HFFc6 (cell line): ENCODE results near the gene BPIFB2. TPM values are rescaled to one million over a fixed set of nuclear protein-coding genes. Genes with fewer than 3 reads are reported as not detected.

Source experiments
- DNase-seq: peaks from one replicate; pipeline ENCODE4 v3.0.0-alpha.2; 2018
- H3K27ac Mint-ChIP-seq: 2 replicates; pipeline ENCODE4 v1.8.0; 2020; ENCODE audit warnings: mild to moderate bottlenecking, mixed read lengths
- H3K27me3 Mint-ChIP-seq: 2 replicates; pipeline ENCODE4 v1.8.0; 2021; ENCODE audit warnings: mild to moderate bottlenecking, moderate library complexity, mixed read lengths; ENCODE audit not compliant: insufficient read depth
- H3K36me3 Mint-ChIP-seq: 2 replicates; pipeline ENCODE4 v1.8.0; 2021; ENCODE audit warnings: low read depth, mixed read lengths
- H3K4me1 Mint-ChIP-seq: 2 replicates; pipeline ENCODE4 v1.8.0; 2020; ENCODE audit warnings: low read depth, mixed read lengths
- H3K4me3 Mint-ChIP-seq: 2 replicates; pipeline ENCODE4 v1.8.0; 2020; ENCODE audit warnings: mild to moderate bottlenecking, moderate library complexity, mixed read lengths
- H3K9me3 Mint-ChIP-seq: 2 replicates; pipeline ENCODE4 v1.8.0; 2020; ENCODE audit warnings: mild to moderate bottlenecking, mixed read lengths
- long read RNA-seq: library from polyadenylated mRNA; unstranded; transcript quantifications from one replicate; pipeline ENCODE4 v2.0.0, GENCODE V29; 2019
- total RNA-seq, 6 experiments: library from RNA; stranded (reverse); fragmentation: NEBNext Ultra II Directional; extraction: Animal tissue kit (Norgen Biotek cat#: 25700); gene quantifications; 2 replicates in 1 of 6; 3 replicates in 5 of 6; pipeline ENCODE4 v1.2.3, GENCODE V29; 2021
- TF ChIP-seq, protein P1 (sequence below): fragments of 200-600 bp; sonication (generic); IDR thresholded peaks from 2 replicates; pipeline ENCODE4 v1.5.0; 2021; ENCODE audit warnings: antibody characterized with exemption, mild to moderate bottlenecking

The BPIFB2 gene, protein sequence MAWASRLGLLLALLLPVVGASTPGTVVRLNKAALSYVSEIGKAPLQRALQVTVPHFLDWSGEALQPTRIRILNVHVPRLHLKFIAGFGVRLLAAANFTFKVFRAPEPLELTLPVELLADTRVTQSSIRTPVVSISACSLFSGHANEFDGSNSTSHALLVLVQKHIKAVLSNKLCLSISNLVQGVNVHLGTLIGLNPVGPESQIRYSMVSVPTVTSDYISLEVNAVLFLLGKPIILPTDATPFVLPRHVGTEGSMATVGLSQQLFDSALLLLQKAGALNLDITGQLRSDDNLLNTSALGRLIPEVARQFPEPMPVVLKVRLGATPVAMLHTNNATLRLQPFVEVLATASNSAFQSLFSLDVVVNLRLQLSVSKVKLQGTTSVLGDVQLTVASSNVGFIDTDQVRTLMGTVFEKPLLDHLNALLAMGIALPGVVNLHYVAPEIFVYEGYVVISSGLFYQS
- total RNA-seq, result not detected
- long read RNA-seq, result 0 reads

DNA sequence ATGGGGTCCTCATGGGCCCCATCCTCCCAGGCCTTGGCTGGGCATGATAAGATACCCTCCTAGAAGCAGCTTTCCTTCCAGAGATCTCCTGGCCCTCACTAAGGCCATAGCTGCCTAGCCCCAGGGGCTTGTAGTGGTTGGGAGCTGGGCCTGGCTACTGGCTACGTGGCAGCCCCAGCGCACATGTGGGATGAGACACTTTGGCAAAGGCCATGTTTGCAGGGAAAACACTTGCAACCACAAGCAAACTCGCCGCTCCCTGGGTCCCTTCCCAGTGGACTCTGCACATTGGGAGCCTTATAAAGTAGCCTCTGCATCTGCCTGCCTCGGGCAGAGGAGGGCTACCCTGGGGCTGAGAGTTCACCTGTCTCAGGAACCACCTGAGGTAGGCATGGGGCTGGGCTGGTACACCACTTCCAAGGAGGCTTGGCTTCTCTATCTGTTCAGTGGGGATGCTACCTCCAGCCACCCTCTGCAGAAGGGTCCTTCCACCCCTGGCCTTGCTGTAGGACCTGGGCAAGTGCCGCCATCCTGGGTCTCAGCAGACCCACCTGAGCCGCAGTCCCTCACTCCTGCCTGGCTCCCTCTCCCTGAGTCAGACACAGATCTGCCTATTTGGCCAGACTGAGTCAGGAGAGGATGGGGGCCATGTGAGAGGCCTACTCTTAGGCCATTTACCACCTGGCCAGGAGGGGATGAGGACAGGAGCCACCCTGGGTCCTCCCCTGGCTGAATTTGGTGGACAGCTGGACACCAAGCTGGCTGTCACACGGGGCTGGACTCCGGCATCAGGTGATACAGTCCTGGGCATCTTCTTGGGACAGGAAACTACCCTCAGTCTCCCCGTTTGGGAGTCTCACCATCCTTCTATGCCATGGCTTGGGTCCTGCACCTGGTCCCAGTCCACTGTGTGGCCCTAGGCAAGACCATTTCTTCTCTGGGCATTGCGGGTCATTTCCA, at the start of gene BPIFB2:
Gene BPIFB2 (plus strand): TSS at position 329 of the 960 bp plus-strand sequence. CDS start 871 bp downstream, outside the sequence.
- TF ChIP-seq, protein P1, sequence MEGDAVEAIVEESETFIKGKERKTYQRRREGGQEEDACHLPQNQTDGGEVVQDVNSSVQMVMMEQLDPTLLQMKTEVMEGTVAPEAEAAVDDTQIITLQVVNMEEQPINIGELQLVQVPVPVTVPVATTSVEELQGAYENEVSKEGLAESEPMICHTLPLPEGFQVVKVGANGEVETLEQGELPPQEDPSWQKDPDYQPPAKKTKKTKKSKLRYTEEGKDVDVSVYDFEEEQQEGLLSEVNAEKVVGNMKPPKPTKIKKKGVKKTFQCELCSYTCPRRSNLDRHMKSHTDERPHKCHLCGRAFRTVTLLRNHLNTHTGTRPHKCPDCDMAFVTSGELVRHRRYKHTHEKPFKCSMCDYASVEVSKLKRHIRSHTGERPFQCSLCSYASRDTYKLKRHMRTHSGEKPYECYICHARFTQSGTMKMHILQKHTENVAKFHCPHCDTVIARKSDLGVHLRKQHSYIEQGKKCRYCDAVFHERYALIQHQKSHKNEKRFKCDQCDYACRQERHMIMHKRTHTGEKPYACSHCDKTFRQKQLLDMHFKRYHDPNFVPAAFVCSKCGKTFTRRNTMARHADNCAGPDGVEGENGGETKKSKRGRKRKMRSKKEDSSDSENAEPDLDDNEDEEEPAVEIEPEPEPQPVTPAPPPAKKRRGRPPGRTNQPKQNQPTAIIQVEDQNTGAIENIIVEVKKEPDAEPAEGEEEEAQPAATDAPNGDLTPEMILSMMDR, result no peak
- peaks cover 6% of the 10 kb centered on the region for H3K9me3 Mint-ChIP-seq
- H3K4me3 Mint-ChIP-seq, result no peak within 1 kb of the TSS
- 0 out of 2 replicates have a peak, but pooled peaks cover 4% of the 10 kb centered on the region for H3K36me3 Mint-ChIP-seq
- H3K4me1 Mint-ChIP-seq, result no peaks in the 10 kb centered on the region
- no peak for DNase-seq
- H3K27me3 Mint-ChIP-seq, result peaks cover 23% of the 10 kb centered on the region
- no peak within 1 kb of the TSS for H3K27ac Mint-ChIP-seq

DNA sequence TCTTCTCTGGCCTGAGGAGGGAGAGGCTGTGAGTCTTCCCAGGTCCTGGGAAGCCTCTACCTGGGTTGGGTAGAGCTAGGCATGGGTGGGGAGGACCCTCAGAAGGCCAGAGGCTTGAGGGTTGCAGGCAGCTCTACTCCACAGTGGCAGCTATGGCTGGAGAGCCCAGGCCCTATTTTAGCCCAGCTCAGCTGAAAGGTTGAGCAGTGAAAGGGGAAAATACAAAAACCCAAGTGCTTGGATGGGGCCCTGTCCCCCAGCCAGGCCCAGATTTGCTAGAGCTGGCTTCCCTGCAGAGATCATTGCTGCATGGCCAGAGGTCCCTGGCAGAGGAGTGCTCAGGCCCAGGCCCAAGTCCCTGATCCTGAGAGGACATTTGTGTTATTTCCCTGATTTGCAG, 48.9 kb upstream of the BPIFB2 start:
- H3K4me3 Mint-ChIP-seq, result no peak overlapping the region
- no peak overlapping the region for H3K27ac Mint-ChIP-seq
- peaks cover 22% of the 10 kb centered on the region for H3K9me3 Mint-ChIP-seq
- H3K4me1 Mint-ChIP-seq, result no peaks in the 10 kb centered on the region
- TF ChIP-seq, protein P1, result no peak
- DNase-seq, result no peak
- peaks cover 5% of the 10 kb centered on the region; the same call in 1 of the 2 replicates for H3K36me3 Mint-ChIP-seq
- peaks cover 43% of the 10 kb centered on the region for H3K27me3 Mint-ChIP-seq

DNA sequence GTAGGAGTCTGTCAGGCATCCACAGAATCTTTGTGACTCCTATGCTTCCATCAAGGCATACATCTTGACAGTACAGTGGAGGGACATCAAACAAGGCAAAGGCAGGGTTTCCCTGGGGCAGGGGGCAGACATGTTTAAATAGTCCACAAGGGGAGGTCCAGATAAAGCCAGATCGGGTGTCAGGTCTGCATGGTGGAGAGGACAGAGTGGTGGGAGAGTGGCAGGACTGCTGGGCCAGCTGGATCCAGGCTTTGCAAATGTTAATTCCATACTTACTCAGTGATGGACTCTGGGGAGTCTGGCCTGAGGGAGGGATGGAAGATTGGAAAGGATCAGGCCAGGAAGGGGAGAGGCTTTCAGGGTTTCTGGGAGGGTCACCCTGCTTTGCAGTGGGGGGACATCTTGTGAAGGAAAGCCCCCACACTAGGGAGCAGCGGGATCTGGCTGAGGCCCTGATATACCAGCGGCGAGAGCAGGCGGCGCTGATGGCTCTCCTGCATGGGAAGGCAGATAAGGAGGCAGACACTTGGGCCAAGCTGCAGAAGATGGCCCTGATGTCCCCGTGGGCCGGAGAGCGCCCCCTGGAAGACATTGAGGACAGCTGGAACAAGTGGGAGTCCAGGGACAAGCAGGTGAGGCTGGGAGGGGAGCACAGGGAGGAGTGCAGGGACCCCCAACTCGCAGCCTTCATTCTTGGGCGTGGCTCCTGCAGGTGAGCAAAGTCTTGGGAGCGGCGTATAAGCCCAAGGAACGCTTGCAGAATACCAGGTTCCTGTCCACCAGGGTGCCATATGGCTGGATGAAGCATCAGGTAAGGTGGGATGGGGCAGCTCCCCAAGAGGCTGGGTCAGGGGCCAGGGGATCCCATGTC, 47.9 kb upstream of the BPIFB2 start:
- H3K36me3 Mint-ChIP-seq, result peaks cover 5% of the 10 kb centered on the region; the same call in 1 of the 2 replicates
- H3K27me3 Mint-ChIP-seq, result peaks cover 50% of the 10 kb centered on the region
- H3K4me3 Mint-ChIP-seq, result no peak overlapping the region
- no peaks in the 10 kb centered on the region for H3K4me1 Mint-ChIP-seq
- H3K27ac Mint-ChIP-seq, result no peak overlapping the region
- DNase-seq, result no peak
- TF ChIP-seq, protein P1, result peak; percentile 17; the same call in 1 of the 2 replicates
- H3K9me3 Mint-ChIP-seq, result peaks cover 16% of the 10 kb centered on the region

DNA sequence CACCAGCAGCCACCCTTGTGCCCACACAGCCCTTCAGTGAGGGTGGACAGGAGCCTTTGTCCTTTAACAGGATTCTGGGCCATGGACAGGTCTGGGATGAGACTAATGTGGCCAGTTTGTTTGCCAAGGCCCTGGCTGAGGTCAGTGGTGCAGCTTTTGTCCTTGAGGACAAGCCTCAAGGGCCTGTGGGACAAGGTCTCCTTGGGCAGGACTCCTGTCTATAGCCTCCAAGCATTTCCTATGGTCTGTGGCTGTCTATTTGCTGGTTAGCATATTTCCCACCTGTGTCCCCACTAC, 47.3 kb upstream of the BPIFB2 start:
- no peak overlapping the region for H3K4me3 Mint-ChIP-seq
- TF ChIP-seq, protein P1, result no peak
- DNase-seq, result no peak
- peaks cover 55% of the 10 kb centered on the region for H3K27me3 Mint-ChIP-seq
- peaks cover 5% of the 10 kb centered on the region; the same call in 1 of the 2 replicates for H3K36me3 Mint-ChIP-seq
- H3K4me1 Mint-ChIP-seq, result no peaks in the 10 kb centered on the region
- H3K9me3 Mint-ChIP-seq, result peaks cover 16% of the 10 kb centered on the region
- H3K27ac Mint-ChIP-seq, result no peak overlapping the region
